Measurements from ENCODE around the gene KRT13. TPM values are rescaled to one million over a fixed set of nuclear protein-coding genes. Genes with fewer than 3 reads are reported as not detected.

The KRT13 gene
- total and polyA plus RNA-seq, 2 of the 4 experiments (the other 2 are of a cell fraction), result 0.18 to 0.56 TPM

DNA sequence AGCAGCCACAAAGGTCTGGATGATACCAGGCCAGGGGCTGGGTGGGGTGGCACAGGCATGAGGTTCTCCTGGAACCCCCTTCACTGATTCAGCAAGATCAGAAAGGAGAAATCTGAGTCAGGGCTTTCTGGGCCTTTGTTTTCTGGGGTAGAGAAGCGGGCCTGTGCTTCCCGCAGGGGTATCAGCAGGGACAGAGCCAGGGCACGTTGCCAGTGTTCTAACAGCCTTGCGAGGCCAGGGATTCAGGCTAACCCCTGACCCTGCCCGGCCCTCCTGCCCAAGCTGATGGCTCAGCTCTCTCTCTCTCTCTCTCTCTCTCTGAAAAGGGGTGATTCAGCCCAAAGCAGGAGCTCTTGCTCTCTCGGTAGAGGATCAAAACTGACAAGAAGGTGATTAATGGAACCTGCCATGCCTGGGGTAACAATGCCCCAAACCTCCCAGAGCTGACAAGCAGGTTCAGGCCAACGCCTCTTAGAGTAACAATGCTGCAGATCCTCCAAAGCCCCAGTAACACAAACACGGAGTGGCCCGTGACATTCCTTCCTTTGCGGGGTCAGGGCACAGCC, 2.0 kb upstream of the KRT13 start:
- H2AFZ ChIP-seq (replicated peaks; ENCODE audit: low read length, poor library complexity), result no peak overlapping the region
- no peaks in the 10 kb centered on the region for H3K9me3 ChIP-seq (ENCODE audit: control insufficient read depth, insufficient read depth, low read length)
- ATAC-seq (ENCODE audit: low read depth), result no peak
- no peak overlapping the region for H4K5ac ChIP-seq (ENCODE audit: low read depth, low read length)
- in situ Hi-C loops (cut with MboI; ENCODE audit: low sequenced_read_pairs), result no loop called here
- DNase-seq, result no peak
- no peaks in the 10 kb centered on the region for H3K36me3 ChIP-seq (ENCODE audit: control insufficient read depth, insufficient read depth, low read length)
- H2AK9ac ChIP-seq (replicated peaks; ENCODE audit: low read depth, low read length, poor library complexity), result no peak overlapping the region
- no peak overlapping the region for H3K4ac ChIP-seq (ENCODE audit: low read depth, low read length)
- CTCF ChIA-PET, result no interaction called here
- dilution Hi-C loops (cut with HindIII; ENCODE audit: low sequenced_read_pairs, unreplicated experiment), result no loop called here
- H3K56ac ChIP-seq (ENCODE audit: extremely low read depth, insufficient read depth, low read length), result no peak overlapping the region
- no peak overlapping the region for H2BK20ac ChIP-seq (ENCODE audit: low read depth, low read length)
- H3K27ac ChIP-seq (ENCODE audit: insufficient read depth, low read length), result no peak overlapping the region
- no peak overlapping the region for H3K4me3 ChIP-seq (ENCODE audit: insufficient read depth, low read depth, low read length)
- H2AK5ac ChIP-seq (ENCODE audit: low read depth, low read length), result no peak overlapping the region
- H3K9me1 ChIP-seq (ENCODE audit: insufficient read depth, low read length), result peaks cover 3% of the 10 kb centered on the region; the same call in 1 of the 2 replicates
- H3K27me3 ChIP-seq (ENCODE audit: control insufficient read depth, insufficient read depth, low read length), result peaks cover 1% of the 10 kb centered on the region; the same call in 1 of the 2 replicates
- no peak overlapping the region for H3K23ac ChIP-seq (ENCODE audit: low read depth, low read length)
- H3K18ac ChIP-seq (ENCODE audit: low read depth, low read length), result no peak overlapping the region
- no peak overlapping the region for H3K9ac ChIP-seq (ENCODE audit: low read depth, low read length)
- H2BK5ac ChIP-seq (ENCODE audit: low read depth, low read length, poor library complexity, severe bottlenecking), result no peak overlapping the region
- peaks cover 10% of the 10 kb centered on the region for H3K4me1 ChIP-seq (ENCODE audit: control insufficient read depth, insufficient read depth, low read length)
- no peak overlapping the region for H4K91ac ChIP-seq (ENCODE audit: insufficient read depth, low read depth, low read length)
- no peak overlapping the region for H3K4me2 ChIP-seq (ENCODE audit: low read depth, low read length)
- H4K20me1 ChIP-seq (ENCODE audit: insufficient read depth, low read length), result no peaks in the 10 kb centered on the region
- no peak overlapping the region for H2BK120ac ChIP-seq (ENCODE audit: low read depth, low read length)
- H3K79me1 ChIP-seq (ENCODE audit: low read depth in 1 of 2, low read length in 2 of 2), result no peaks in the 10 kb centered on the region
- TF ChIP-seq MAZ (IDR thresholded peaks at IDR 0.05; ENCODE audit: borderline replicate concordance, low read depth, low read length) (no peak), CHD1 (IDR thresholded peaks at IDR 0.05; ENCODE audit: low read depth, low read length) (no peak), RFX5 (IDR thresholded peaks at IDR 0.05; ENCODE audit: low read depth, low read length) (no peak), RCOR1 (IDR thresholded peaks at IDR 0.05; ENCODE audit: insufficient replicate concordance, low read length) (no peak), NFE2L2 (IDR thresholded peaks at IDR 0.05; ENCODE audit: low read depth, low read length) (no peak), BHLHE40 (IDR thresholded peaks at IDR 0.05; ENCODE audit: low read depth, low read length) (no peak), RAD21 (IDR thresholded peaks at IDR 0.05; ENCODE audit: low read length) (no peak), SMC3 (IDR thresholded peaks at IDR 0.05; ENCODE audit: low read depth, low read length) (no peak), POLR2A (IDR thresholded peaks at IDR 0.05; ENCODE audit: low read depth, low read length) (no peak), CEBPB (IDR thresholded peaks at IDR 0.05; ENCODE audit: low read depth, low read length) (no peak), FOS (IDR thresholded peaks at IDR 0.05; ENCODE audit: low read depth, low read length) (no peak), CTCF (conservative IDR thresholded peaks at IDR 0.05; ENCODE audit: low read depth, low read length) (no peak), MXI1 (IDR thresholded peaks at IDR 0.05; ENCODE audit: borderline replicate concordance, low read depth, low read length) (no peak), MAFK (IDR thresholded peaks at IDR 0.05; ENCODE audit: low read depth, low read length) (no peak)
- TF ChIP-seq, protein P1, sequence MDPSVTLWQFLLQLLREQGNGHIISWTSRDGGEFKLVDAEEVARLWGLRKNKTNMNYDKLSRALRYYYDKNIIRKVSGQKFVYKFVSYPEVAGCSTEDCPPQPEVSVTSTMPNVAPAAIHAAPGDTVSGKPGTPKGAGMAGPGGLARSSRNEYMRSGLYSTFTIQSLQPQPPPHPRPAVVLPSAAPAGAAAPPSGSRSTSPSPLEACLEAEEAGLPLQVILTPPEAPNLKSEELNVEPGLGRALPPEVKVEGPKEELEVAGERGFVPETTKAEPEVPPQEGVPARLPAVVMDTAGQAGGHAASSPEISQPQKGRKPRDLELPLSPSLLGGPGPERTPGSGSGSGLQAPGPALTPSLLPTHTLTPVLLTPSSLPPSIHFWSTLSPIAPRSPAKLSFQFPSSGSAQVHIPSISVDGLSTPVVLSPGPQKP (IDR thresholded peaks at IDR 0.05; ENCODE audit: borderline replicate concordance, low read depth, low read length), result no peak
- TF ChIP-seq, protein P2, sequence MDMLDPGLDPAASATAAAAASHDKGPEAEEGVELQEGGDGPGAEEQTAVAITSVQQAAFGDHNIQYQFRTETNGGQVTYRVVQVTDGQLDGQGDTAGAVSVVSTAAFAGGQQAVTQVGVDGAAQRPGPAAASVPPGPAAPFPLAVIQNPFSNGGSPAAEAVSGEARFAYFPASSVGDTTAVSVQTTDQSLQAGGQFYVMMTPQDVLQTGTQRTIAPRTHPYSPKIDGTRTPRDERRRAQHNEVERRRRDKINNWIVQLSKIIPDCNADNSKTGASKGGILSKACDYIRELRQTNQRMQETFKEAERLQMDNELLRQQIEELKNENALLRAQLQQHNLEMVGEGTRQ (IDR thresholded peaks at IDR 0.05; ENCODE audit: low read depth, low read length), result no peak
- POLR2A ChIA-PET (ENCODE audit: unreplicated experiment), result interaction anchor here (0.5 kb wide), 1 partner anchor 21 kb away, joined by 4 read pairs; the partner anchor contains the start of gene KRT19
- intact Hi-C loops (cut with micrococcal nuclease), result no loop called here
- no peak overlapping the region; the same call in 2 of the 3 replicates for H2BK15ac ChIP-seq (ENCODE audit: low read depth, low read length)
- H3K14ac ChIP-seq (replicated peaks; ENCODE audit: low read depth, low read length), result no peak overlapping the region
- WGBS, 2 experiments (ENCODE audit: extremely low coverage in 2 of 2, insufficient read length in 1 of 2), result 20% methylated on average over 1 of the region's 10 CpGs; no CpG with 5 or more reads in 1 of the 2 experiments
- BruUV-seq (replicated peaks), result no TSS peak
- no peak overlapping the region for H4K8ac ChIP-seq (ENCODE audit: low read depth in 2 of 2, low read length in 2 of 2)

Measured in IMR-90 (cell line).